HEK293T (cell line): ENCODE data around the gene JMJD8.

Source experiments
- CTCF ChIA-PET: fragments of 350-600 bp; formaldehyde crosslinking; extraction: SDS; loops from one replicate; lab custom pipeline; 2021; ENCODE audit warnings: antibody characterized with exemption, inconsistent platforms; lab: Yijun Ruan, JAX
- POLR2A ChIA-PET: fragments of 350-600 bp; formaldehyde crosslinking; extraction: SDS; loops from one replicate; lab custom pipeline; 2020; ENCODE audit warnings: antibody characterized with exemption, inconsistent platforms; lab: Yijun Ruan, JAX
- DNase-seq: peaks from one replicate; pipeline ENCODE4 v3.0.0; 2012; ENCODE audit warnings: mixed read lengths; ENCODE audit errors: extremely low spot score
- ARNT ChIP-seq: fragments of 450-650 bp; IDR thresholded peaks from 2 replicates; pipeline ENCODE4 v1.6.1; 2017; ENCODE audit warnings: mild to moderate bottlenecking
- BHLHE40 ChIP-seq: fragments of 450-650 bp; IDR thresholded peaks from 2 replicates; pipeline ENCODE4 v1.6.1; 2016; ENCODE audit warnings: mild to moderate bottlenecking, moderate library complexity, borderline replicate concordance
- CTBP1 ChIP-seq: fragments of 450-650 bp; IDR thresholded peaks from 2 replicates; pipeline ENCODE4 v1.6.1; 2016; ENCODE audit warnings: borderline replicate concordance
- ELF4 ChIP-seq: fragments of 450-650 bp; IDR thresholded peaks from 2 replicates; pipeline ENCODE4 v1.6.1; 2017; ENCODE audit warnings: antibody characterized with exemption
- FOXA1 ChIP-seq: fragments of 450-650 bp; IDR thresholded peaks from 2 replicates; pipeline ENCODE4 v1.6.1; 2016; ENCODE audit warnings: mild to moderate bottlenecking
- FOXK2 ChIP-seq: fragments of 450-650 bp; IDR thresholded peaks from 2 replicates; pipeline ENCODE4 v1.6.1; 2016; ENCODE audit warnings: mild to moderate bottlenecking
- FOXM1 ChIP-seq: fragments of 450-650 bp; IDR thresholded peaks from 2 replicates; pipeline ENCODE4 v1.6.1; 2017; ENCODE audit warnings: mild to moderate bottlenecking, borderline replicate concordance
- HDGF ChIP-seq: fragments of 450-650 bp; IDR thresholded peaks from 2 replicates; pipeline ENCODE4 v1.6.1; 2017; ENCODE audit warnings: antibody characterized with exemption, borderline replicate concordance
- L3MBTL2 ChIP-seq: fragments of 450-650 bp; conservative IDR thresholded peaks from 2 replicates; pipeline ENCODE4 v1.6.1; 2016; ENCODE audit warnings: mild to moderate bottlenecking
- LEF1 ChIP-seq: fragments of 450-650 bp; IDR thresholded peaks from 2 replicates; pipeline ENCODE4 v1.6.1; 2017; ENCODE audit warnings: mild to moderate bottlenecking, borderline replicate concordance
- NFRKB ChIP-seq: fragments of 450-650 bp; IDR thresholded peaks from 2 replicates; pipeline ENCODE4 v1.6.1; 2016; ENCODE audit warnings: mild to moderate bottlenecking, moderate library complexity
- SP1 ChIP-seq: fragments of 450-650 bp; IDR thresholded peaks from 2 replicates; pipeline ENCODE4 v1.6.1; 2017
- SUZ12 ChIP-seq: fragments of 450-650 bp; IDR thresholded peaks from 2 replicates; pipeline ENCODE4 v1.6.1; 2016; ENCODE audit warnings: mild to moderate bottlenecking
- TARDBP ChIP-seq: fragments of 450-650 bp; IDR thresholded peaks from 2 replicates; pipeline ENCODE4 v1.6.1; 2016
- ZNF384 ChIP-seq: fragments of 450-650 bp; IDR thresholded peaks from 2 replicates; pipeline ENCODE4 v1.6.1; 2016
- TF ChIP-seq, protein P1 (sequence below): fragments of 450-650 bp; IDR thresholded peaks from 2 replicates; pipeline ENCODE4 v1.6.1; 2016

JMJD8 gene

DNA sequence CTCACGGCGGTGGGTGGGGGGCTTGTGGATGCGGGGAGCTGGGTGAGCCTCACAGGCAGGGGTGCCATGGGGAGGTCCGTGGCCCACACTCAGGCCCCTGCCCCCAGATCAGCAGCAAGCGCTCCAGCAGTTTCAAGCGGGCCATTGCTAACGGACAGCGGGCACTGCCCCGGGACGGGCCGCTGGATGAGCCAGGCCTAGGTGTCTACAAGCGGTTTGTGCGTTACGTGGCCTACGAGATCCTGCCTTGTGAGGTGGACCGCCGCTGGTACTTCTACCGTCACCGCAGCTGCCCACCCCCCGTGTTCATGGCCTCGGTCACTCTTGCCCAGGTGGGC is 7.6 kb downstream of the JMJD8 start:
- POLR2A ChIA-PET: interaction anchor here (2.2 kb wide), 1 partner anchor 17 kb away, joined by 6 read pairs; no protein-coding TSS in a partner anchor
- DNase-seq: no peak
- CTCF ChIA-PET: interaction anchor here (1.2 kb wide), 1 partner anchor 28 kb away, joined by 4 read pairs; the partner anchor contains the start of gene WDR90
- TF ChIP-seq TARDBP (no peak), FOXK2 (no peak), LEF1 (no peak), SP1 (no peak), SUZ12 (no peak), CTBP1 (no peak), ELF4 (no peak), ARNT (no peak), HDGF (no peak), BHLHE40 (no peak), FOXA1 (no peak), L3MBTL2 (no peak)

- POLR2A ChIA-PET: interaction anchor here (2.2 kb wide), 1 partner anchor 17 kb away, joined by 6 read pairs; no protein-coding TSS in a partner anchor
- CTCF ChIA-PET: interaction anchor here (1.2 kb wide), 1 partner anchor 28 kb away, joined by 4 read pairs; the partner anchor contains the start of gene WDR90
- TF ChIP-seq HDGF (no peak), ELF4 (no peak), BHLHE40 (no peak), SP1 (no peak), FOXK2 (no peak), TARDBP (no peak), FOXM1 (no peak), L3MBTL2 (no peak), SUZ12 (no peak), CTBP1 (no peak), ARNT (no peak), ZNF384 (no peak), NFRKB (no peak), LEF1 (no peak), FOXA1 (no peak)
- TF ChIP-seq, protein P1, sequence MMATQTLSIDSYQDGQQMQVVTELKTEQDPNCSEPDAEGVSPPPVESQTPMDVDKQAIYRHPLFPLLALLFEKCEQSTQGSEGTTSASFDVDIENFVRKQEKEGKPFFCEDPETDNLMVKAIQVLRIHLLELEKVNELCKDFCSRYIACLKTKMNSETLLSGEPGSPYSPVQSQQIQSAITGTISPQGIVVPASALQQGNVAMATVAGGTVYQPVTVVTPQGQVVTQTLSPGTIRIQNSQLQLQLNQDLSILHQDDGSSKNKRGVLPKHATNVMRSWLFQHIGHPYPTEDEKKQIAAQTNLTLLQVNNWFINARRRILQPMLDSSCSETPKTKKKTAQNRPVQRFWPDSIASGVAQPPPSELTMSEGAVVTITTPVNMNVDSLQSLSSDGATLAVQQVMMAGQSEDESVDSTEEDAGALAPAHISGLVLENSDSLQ: no peak
- no peak for DNase-seq
Observed at GRCh38 chr16:675884-676564, 8.1 kb downstream of the JMJD8 start.

- DNase-seq: peak; percentile 40
- CTCF ChIA-PET: interaction anchor here (1.2 kb wide), 1 partner anchor 27 kb away, joined by 4 read pairs; the partner anchor contains the start of gene WDR90
- TF ChIP-seq HDGF (no peak), L3MBTL2 (no peak), SUZ12 (no peak), NFRKB (no peak), FOXA1 (no peak), FOXK2 (no peak), BHLHE40 (no peak), ELF4 (no peak), LEF1 (no peak), TARDBP (no peak), FOXM1 (no peak), ZNF384 (no peak), ARNT (no peak)
- TF ChIP-seq, protein P1: no peak
- POLR2A ChIA-PET: interaction anchor here (0.6 to 2.2 kb wide), 2 partner anchors 9 to 16 kb away, joined by 3 to 6 read pairs; partner anchors contain the start of gene JMJD8
Observed at GRCh38 chr16:674968-675883, 8.9 kb downstream of the JMJD8 start, which contains the start of gene RHBDL1. RHBDL1 (plus strand) TSS chr16:675671; CDS start chr16:675791, 120 bp downstream.

GRCh38 chr16:674214-674881 is 9.8 kb downstream of the JMJD8 start:
- no peak for TF ChIP-seq ARNT
- TF ChIP-seq CTBP1: no peak
- TF ChIP-seq BHLHE40: no peak
- no peak for TF ChIP-seq SUZ12
- TF ChIP-seq SP1: no peak
- no peak for TF ChIP-seq TARDBP
- TF ChIP-seq L3MBTL2: no peak
- POLR2A ChIA-PET: interaction anchor here (0.6 to 2.2 kb wide), 2 partner anchors 10 to 15 kb away, joined by 3 to 6 read pairs; partner anchors contain the start of gene JMJD8
- no peak for DNase-seq
- CTCF ChIA-PET: no interaction called here

- CTCF ChIA-PET: no interaction called here
- POLR2A ChIA-PET: interaction anchor here (0.6 to 2.1 kb wide), 5 partner anchors 8 to 289 kb away, joined by 3 to 9 read pairs (median 3); partner anchors contain the start of gene STUB1
- DNase-seq: no peak
- TF ChIP-seq FOXA1: no peak
- TF ChIP-seq, protein P1: no peak
- TF ChIP-seq CTBP1: no peak
- no peak for TF ChIP-seq ELF4
- no peak for TF ChIP-seq L3MBTL2
- no peak for TF ChIP-seq HDGF
- no peak for TF ChIP-seq LEF1
- TF ChIP-seq ARNT: no peak
- no peak for TF ChIP-seq SP1
Observed at GRCh38 chr16:673399-673991, 10.6 kb downstream of the JMJD8 start.
